OCI-LY7 (cell line): ENCODE data around the gene PRKN. TPM values are rescaled to one million over a fixed set of nuclear protein-coding genes. Genes with fewer than 3 reads are reported as not detected.

Experiments
- BruUV-seq: library from RNA; stranded (reverse); fragments of 400-500 nt; replicated peaks from 2 replicates; lab custom pipeline; 2021; lab: Mats Ljungman, UMichigan
- CTCF ChIA-PET: fragments of 300-600 bp; sonication (Branson Sonifier 250); formaldehyde crosslinking; loops from one replicate; lab custom pipeline; 2022; ENCODE audit warnings: antibody characterized with exemption; ENCODE audit not compliant: unreplicated experiment; lab: Charles Lee
- POLR2A ChIA-PET: fragments of 300-600 bp; sonication (Branson Sonifier 250); formaldehyde crosslinking; loops from one replicate; lab custom pipeline; 2022; ENCODE audit warnings: antibody characterized with exemption; lab: Charles Lee
- DNase-seq: peaks from one replicate; pipeline ENCODE4 v3.0.0-alpha.2; 2015; ENCODE audit warnings: low spot score
- H2AFZ ChIP-seq: fragments of 200-600 bp; sonication (generic), shearing (Covaris generic); 2 replicates; pipeline ENCODE4 v1.6.1; 2014; ENCODE audit warnings: mild to moderate bottlenecking, antibody characterized with exemption, low read length, moderate library complexity
- H3K27ac ChIP-seq: fragments of 200-600 bp; sonication (generic); 2 replicates; pipeline ENCODE4 v1.5.1; 2014; ENCODE audit warnings: mixed run types, low read depth, mild to moderate bottlenecking, moderate library complexity, low read length, inconsistent platforms; ENCODE audit not compliant: poor library complexity, severe bottlenecking
- H3K36me3 ChIP-seq: fragments of 200-600 bp; sonication (generic); 2 replicates; pipeline ENCODE4 v1.6.1; 2014; ENCODE audit warnings: mild to moderate bottlenecking, antibody characterized with exemption, low read length, moderate library complexity, mixed read lengths; ENCODE audit not compliant: insufficient read depth
- H3K4me1 ChIP-seq: fragments of 200-600 bp; sonication (generic); 2 replicates; pipeline ENCODE4 v1.5.1; 2014; ENCODE audit warnings: mild to moderate bottlenecking, low read length; ENCODE audit not compliant: insufficient read depth, poor library complexity, severe bottlenecking
- H3K4me2 ChIP-seq: fragments of 200-600 bp; sonication (generic); 2 replicates; pipeline ENCODE4 v1.6.1; 2014; ENCODE audit warnings: mild to moderate bottlenecking, low read length
- H3K4me3 ChIP-seq: fragments of 200-600 bp; sonication (generic); 2 replicates; pipeline ENCODE4 v1.5.1; 2014; ENCODE audit warnings: mild to moderate bottlenecking, low read depth, low read length; ENCODE audit not compliant: poor library complexity, severe bottlenecking
- H3K79me2 ChIP-seq: fragments of 200-600 bp; sonication (generic); 2 replicates; pipeline ENCODE4 v1.6.1; 2016; ENCODE audit warnings: low read depth, mild to moderate bottlenecking, low read length, moderate library complexity, mixed read lengths; ENCODE audit not compliant: insufficient read depth
- H3K9me2 ChIP-seq: fragments of 200-600 bp; sonication (generic); 2 replicates; pipeline ENCODE4 v1.6.1; 2016; ENCODE audit warnings: mild to moderate bottlenecking, low read length, mixed read lengths; ENCODE audit not compliant: insufficient read depth
- H3K9me3 ChIP-seq: fragments of 200-600 bp; sonication (generic); 2 replicates; pipeline ENCODE4 v1.6.1; 2014; ENCODE audit warnings: mild to moderate bottlenecking, mixed run types, low read length, mixed read lengths
- H4K20me1 ChIP-seq: fragments of 200-600 bp; sonication (generic); 2 replicates; pipeline ENCODE4 v1.6.1; 2014; ENCODE audit warnings: mild to moderate bottlenecking, antibody characterized with exemption, low read length, moderate library complexity, mixed read lengths; ENCODE audit not compliant: insufficient read depth
- CTCF ChIP-seq: fragments of 200-600 bp; sonication (generic); conservative IDR thresholded peaks from 2 replicates; pipeline ENCODE4 v1.5.1; 2014; ENCODE audit warnings: mild to moderate bottlenecking, antibody characterized with exemption, low read length, moderate library complexity, mixed read lengths
- EZH2phosphoT487 ChIP-seq: fragments of 200-600 bp; sonication (generic); IDR thresholded peaks from 2 replicates; pipeline ENCODE4 v1.6.1; 2018; ENCODE audit warnings: low read depth, borderline replicate concordance, mild to moderate bottlenecking, mixed run types, antibody characterized with exemption, low read length, moderate library complexity, mixed read lengths
- intact Hi-C: fragments of 100-400 bp; cut with micrococcal nuclease; formaldehyde crosslinking; loops from one replicate; pipeline ENCODE4 v1.10.0; 2022; ENCODE audit not compliant: unreplicated experiment
- total RNA-seq, 2 experiments: library from RNA; depleted of rRNA in 1 of 2; stranded (reverse); fragments of >200 nt in 1 of 2; shearing (Covaris generic) in 1 of 2; gene quantifications; 2 replicates each; pipeline ENCODE4 v1.2.3, GENCODE V29; 2014 to 2022

The PRKN gene
- total RNA-seq, 2 experiments from 2014 or later: 1.3 to 2.0 TPM

- Histone ChIP-seq H2AFZ (no peak overlapping the region), H3K27ac (no peak overlapping the region), H3K4me3 (no peak overlapping the region), H4K20me1 (no peaks in the 10 kb centered on the region), H3K79me2 (no peaks in the 10 kb centered on the region), H3K9me3 (no peaks in the 10 kb centered on the region), H3K4me1 (no peaks in the 10 kb centered on the region), H3K36me3 (no peaks in the 10 kb centered on the region), H3K4me2 (no peak overlapping the region), H3K9me2 (no peaks in the 10 kb centered on the region)
- intact Hi-C loops: no loop called here
- ChIA-PET POLR2A (no interaction called here), CTCF (no interaction called here)
- no peak for TF ChIP-seq EZH2phosphoT487
- no peak for TF ChIP-seq CTCF
- no TSS peak for BruUV-seq
- DNase-seq: no peak
Measured at GRCh38 chr6:161362266-161362665, 1365.3 kb downstream of the PRKN start.

- ChIA-PET CTCF (no interaction called here), POLR2A (no interaction called here)
- H3K36me3 ChIP-seq: no peaks in the 10 kb centered on the region
- H3K27ac ChIP-seq: no peak overlapping the region
- H2AFZ ChIP-seq: no peak overlapping the region
- no TSS peak for BruUV-seq
- H3K4me3 ChIP-seq: no peak overlapping the region
- intact Hi-C loops: no loop called here
- TF ChIP-seq CTCF: no peak
- no peak for TF ChIP-seq EZH2phosphoT487
- no peaks in the 10 kb centered on the region for H3K9me3 ChIP-seq
- H3K4me2 ChIP-seq: no peak overlapping the region
- H3K79me2 ChIP-seq: no peaks in the 10 kb centered on the region
- DNase-seq: no peak
- no peaks in the 10 kb centered on the region for H3K4me1 ChIP-seq
- no peaks in the 10 kb centered on the region for H3K9me2 ChIP-seq
- no peaks in the 10 kb centered on the region for H4K20me1 ChIP-seq
Measured at GRCh38 chr6:161361529-161361928, 1366.0 kb downstream of the PRKN start.

GRCh38 chr6:161360520-161360919 lies 1367.0 kb downstream of the PRKN start:
- Histone ChIP-seq H4K20me1 (no peaks in the 10 kb centered on the region), H2AFZ (no peak overlapping the region), H3K36me3 (no peaks in the 10 kb centered on the region), H3K4me1 (no peaks in the 10 kb centered on the region), H3K9me2 (no peaks in the 10 kb centered on the region), H3K4me2 (no peak overlapping the region), H3K9me3 (no peaks in the 10 kb centered on the region), H3K79me2 (no peaks in the 10 kb centered on the region), H3K4me3 (no peak overlapping the region), H3K27ac (no peak overlapping the region)
- no peak for DNase-seq
- TF ChIP-seq CTCF: no peak
- TF ChIP-seq EZH2phosphoT487: no peak
- ChIA-PET POLR2A (interaction anchor here (0.6 kb wide), 1 partner anchor 632 kb away, joined by 3 read pairs; no protein-coding TSS in a partner anchor), CTCF (interaction anchor here (0.5 kb wide), 1 partner anchor 22 kb away, joined by 4 read pairs; no protein-coding TSS in a partner anchor)
- intact Hi-C loops: no loop called here
- no TSS peak for BruUV-seq
